ENCODE results near the gene CEACAM21.

DNA sequence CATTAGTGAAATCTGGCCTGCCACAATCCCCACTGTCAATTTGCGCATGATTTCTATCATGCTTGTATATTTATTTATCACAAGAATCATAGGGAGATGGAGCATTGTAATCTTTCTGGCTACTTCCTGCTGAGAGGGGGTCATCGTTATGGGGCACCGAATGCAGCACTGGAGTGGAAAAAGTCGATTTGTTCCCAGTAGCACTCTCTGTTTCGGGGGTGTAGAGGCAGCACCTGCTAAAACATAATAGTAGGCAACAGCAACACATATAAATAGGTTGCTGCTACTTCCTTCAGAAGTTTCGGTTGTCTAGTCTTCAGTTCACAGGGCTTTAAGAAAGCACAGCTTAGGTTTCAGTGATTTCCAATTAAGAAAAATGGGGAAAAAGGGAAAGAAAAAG, 23.4 kb upstream of the CEACAM21 start:
- TF ChIP-seq, protein P1, sequence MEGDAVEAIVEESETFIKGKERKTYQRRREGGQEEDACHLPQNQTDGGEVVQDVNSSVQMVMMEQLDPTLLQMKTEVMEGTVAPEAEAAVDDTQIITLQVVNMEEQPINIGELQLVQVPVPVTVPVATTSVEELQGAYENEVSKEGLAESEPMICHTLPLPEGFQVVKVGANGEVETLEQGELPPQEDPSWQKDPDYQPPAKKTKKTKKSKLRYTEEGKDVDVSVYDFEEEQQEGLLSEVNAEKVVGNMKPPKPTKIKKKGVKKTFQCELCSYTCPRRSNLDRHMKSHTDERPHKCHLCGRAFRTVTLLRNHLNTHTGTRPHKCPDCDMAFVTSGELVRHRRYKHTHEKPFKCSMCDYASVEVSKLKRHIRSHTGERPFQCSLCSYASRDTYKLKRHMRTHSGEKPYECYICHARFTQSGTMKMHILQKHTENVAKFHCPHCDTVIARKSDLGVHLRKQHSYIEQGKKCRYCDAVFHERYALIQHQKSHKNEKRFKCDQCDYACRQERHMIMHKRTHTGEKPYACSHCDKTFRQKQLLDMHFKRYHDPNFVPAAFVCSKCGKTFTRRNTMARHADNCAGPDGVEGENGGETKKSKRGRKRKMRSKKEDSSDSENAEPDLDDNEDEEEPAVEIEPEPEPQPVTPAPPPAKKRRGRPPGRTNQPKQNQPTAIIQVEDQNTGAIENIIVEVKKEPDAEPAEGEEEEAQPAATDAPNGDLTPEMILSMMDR (IDR thresholded peaks at IDR 0.05), result no peak
- no peak for TF ChIP-seq EP300 (IDR thresholded peaks at IDR 0.05)
- no peak for TF ChIP-seq POLR2A (IDR thresholded peaks at IDR 0.05)

All from tibial nerve (tissue), 4 donors.